ENCODE measurements around the gene MYOM3. TPM values are rescaled to one million over a fixed set of nuclear protein-coding genes. Genes with fewer than 3 reads are reported as not detected.

Gene MYOM3
- total and polyA plus RNA-seq, 2 of the 13 experiments (the other 11 are each of a cell fraction or from before 2014, with no cell fraction given): 5.8 to 15.3 TPM

DNA sequence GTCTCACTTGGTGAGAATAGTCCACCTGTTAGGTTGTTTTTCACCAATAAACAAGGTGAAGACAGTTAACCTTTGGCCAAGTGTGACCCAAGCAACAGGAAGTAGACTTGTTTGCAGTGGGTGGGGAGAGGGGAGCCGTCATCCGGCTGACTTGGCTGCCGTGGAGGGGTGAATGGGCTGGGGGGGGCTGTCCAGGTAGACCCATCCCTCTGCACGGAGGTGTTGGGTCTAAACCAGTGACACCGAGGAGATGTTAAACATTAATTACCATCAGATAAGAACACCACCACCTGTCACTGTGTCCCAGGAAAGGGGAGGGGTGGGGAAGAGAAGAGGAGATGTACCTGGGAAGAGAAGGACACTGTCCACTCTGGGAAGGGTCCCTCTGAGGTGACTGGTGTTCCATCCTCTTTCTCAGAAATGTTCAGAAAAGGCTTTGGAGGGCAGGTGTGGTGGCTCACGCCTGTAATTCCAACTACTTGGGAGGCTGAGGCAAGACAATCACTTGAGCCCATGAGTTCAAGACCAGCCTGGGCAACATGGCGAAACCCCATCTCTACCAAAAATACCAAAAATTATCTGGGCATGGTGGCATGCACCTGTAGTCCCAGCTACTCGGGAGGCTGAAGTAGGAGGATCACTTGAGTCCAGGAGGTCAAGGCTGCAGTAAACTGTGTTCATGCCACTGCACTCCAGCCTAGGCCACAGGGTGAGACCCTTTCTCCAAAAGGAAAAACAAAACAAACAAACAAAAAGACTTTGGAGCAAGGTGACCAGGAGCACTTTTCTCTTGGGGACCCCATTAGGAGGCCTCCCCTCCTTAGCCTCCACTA is 6.7 kb upstream of the MYOM3 start (continued):
- TF ChIP-seq IRF9 (CRISPR knock-in tag; IDR thresholded peaks at IDR 0.05; ENCODE audit: borderline replicate concordance): 0 out of 2 replicates have a peak, but pooled peaks have one; percentile 26
- peak; percentile 93 for TF ChIP-seq RARA (CRISPR knock-in tag; IDR thresholded peaks at IDR 0.05)
- TF ChIP-seq ZNF318 (CRISPR knock-in tag; IDR thresholded peaks at IDR 0.05): no peak
- no peak for TF ChIP-seq EHMT2 (IDR thresholded peaks at IDR 0.05; ENCODE audit: borderline replicate concordance, low read depth, low read length)
- no peak for TF ChIP-seq ZNF558 (CRISPR knock-in tag; IDR thresholded peaks at IDR 0.05; ENCODE audit: borderline replicate concordance)
- TF ChIP-seq, protein P1, sequence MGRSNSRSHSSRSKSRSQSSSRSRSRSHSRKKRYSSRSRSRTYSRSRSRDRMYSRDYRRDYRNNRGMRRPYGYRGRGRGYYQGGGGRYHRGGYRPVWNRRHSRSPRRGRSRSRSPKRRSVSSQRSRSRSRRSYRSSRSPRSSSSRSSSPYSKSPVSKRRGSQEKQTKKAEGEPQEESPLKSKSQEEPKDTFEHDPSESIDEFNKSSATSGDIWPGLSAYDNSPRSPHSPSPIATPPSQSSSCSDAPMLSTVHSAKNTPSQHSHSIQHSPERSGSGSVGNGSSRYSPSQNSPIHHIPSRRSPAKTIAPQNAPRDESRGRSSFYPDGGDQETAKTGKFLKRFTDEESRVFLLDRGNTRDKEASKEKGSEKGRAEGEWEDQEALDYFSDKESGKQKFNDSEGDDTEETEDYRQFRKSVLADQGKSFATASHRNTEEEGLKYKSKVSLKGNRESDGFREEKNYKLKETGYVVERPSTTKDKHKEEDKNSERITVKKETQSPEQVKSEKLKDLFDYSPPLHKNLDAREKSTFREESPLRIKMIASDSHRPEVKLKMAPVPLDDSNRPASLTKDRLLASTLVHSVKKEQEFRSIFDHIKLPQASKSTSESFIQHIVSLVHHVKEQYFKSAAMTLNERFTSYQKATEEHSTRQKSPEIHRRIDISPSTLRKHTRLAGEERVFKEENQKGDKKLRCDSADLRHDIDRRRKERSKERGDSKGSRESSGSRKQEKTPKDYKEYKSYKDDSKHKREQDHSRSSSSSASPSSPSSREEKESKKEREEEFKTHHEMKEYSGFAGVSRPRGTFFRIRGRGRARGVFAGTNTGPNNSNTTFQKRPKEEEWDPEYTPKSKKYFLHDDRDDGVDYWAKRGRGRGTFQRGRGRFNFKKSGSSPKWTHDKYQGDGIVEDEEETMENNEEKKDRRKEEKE (IDR thresholded peaks at IDR 0.05): no peak

Data from HepG2 (cell line).